T47D (cell line): ENCODE data around the gene HIBCH.
"Not testable (repeated sequence)": the region's sequence is repeated elsewhere in the genome, so short reads cannot be mapped to it uniquely, and the experiment has no call there.

Experiments used
- DNase-seq, 2 experiments: peaks; one replicate each; pipeline versions ENCODE4 v3.0.0 to v3.0.0-alpha.2; 2011 to 2012; ENCODE audit warnings: low read depth in 1 of 2, low spot score in 1 of 2
- JUND ChIP-seq: IDR thresholded peaks from 2 replicates; pipeline ENCODE4 v1.6.1; 2012; ENCODE audit warnings: low read depth
- in situ Hi-C: cut with HindIII; loops from 2 replicates; pipeline ENCODE4 v1.10.0; 2016; ENCODE audit warnings: low sequenced_read_pairs, low pct_unique_long_range_greater_than_20kb

The HIBCH gene

DNA sequence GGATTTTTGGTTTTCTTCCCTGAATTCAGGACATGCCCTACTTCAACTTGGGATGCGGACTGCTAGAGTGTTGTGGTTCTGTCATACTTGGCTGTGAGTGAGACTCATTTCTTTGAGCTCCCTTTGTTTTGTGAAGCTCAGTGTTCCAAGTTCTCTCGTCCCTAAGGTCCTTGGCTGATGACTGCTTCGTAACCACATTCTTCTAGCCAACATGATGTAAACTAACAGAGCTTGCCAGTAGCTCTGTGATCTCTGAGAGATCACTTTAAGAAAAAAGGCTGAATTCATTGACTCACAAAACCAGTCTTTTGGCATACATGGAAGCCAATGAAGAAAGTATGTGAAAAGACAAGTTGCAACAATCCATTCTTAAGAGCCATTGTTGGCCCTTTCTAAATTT, 160.2 kb downstream of the HIBCH start:
- in situ Hi-C loops, result no loop called here
- TF ChIP-seq JUND, result no peak
- DNase-seq, result peak in 1 of 2 experiments; percentile 33

DNA sequence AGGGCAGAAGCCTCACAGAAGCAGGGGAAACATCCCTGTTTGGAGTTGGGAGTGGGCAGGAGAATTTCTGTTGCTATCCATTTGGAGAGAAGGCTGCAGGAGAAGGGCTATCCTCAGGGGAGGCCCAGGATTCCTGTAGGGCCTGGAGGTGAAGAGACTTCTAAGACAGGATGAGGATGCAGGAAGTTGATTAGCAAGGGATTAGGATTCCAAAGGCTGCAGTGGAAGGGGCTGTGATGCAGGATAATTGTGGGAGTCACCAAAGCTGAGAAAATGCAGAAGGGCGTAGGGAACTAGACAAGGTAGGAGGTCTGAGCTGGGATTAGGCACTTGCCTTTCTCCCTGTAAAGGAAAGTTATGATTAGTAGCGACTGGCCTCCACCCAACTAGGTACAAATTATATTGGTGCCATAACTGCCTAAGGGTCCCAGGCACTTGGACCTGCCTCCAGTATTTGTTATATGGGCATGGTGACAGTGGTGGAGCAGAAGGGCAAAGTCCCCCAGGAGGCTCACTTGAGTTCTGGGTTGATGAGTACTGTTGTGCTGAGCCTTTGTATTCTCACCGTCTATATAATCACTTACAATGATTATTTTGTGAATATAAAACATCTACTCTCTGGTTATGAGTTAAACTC, 160.7 kb downstream of the HIBCH start:
- no peak for TF ChIP-seq JUND
- in situ Hi-C loops, result no loop called here
- DNase-seq, result no peak

DNA sequence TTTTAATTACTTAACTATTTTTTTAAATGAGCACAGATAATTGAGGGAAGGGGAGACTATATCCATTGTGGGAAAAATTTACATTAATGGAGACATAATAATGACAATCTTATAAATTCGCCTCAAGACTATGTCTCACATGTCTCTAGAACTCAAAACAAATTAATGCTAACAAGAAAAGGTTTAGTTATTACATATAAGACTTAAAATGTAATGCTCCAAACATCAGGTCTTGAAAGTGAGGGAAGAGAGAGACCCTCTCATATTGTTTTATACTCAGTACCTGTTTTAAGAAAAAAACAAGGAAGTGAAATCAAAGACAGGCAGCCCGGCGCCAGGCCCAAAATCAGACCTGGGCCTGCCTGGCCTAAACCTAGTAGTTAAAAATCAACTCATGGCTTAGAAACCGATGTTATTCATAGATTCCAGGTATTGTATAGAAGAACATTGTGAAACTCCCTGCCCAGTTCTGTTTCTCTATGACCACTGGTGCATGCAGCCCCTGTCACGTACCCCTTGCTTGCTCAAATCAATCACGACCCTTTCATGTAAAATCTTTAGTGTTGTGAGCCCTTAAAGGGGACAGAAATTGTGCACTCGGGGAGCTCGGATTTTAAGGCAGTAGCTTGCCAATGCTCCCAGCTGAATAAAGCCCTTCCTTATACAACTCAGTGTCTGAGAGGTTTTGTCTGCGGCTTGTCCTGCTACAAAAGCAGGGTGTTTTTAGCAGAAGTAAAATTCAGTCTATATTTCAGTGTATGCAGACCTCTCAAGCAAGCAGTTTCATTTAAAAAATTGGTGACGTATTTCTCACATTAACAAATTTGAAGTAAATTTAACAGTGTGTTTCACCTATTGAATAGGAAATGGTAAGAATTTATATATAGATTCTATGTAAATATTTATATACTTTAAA, 161.8 kb downstream of the HIBCH start:
- DNase-seq, in situ Hi-C loops: not testable (repeated sequence)

DNA sequence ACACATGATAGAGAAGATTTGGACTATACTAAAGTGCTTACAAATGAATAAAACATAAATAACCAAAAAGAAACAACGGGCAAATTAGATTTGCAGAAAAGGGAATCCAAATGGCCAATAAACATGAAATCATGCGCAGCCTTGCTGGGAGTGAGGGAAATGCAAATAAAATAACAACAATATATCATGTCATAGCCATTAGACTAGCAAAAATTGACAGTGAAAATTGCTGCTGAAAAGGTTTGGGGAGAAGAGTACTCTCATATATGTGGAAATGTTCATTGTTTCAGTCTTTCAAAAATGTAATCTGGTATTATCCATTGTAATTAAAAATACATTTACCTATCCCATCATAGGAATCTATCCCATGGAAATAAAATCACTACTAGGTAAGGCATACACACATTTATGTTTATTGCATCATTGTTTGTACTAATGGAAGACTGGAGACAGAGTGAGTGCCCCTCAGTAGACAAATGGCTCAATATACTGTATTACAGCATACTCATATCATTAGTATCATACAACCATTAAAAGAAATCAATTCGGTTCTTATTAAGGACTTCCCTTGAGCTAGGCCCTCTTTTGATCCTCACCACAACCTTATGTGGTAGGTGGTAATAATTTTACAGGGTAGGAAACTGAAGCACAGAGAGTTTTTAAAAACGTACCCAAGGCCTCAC, 163.0 kb downstream of the HIBCH start:
- in situ Hi-C loops, result no loop called here
- TF ChIP-seq JUND, result no peak
- no peak for DNase-seq
